Erythroblast (primary cell): ENCODE results near the gene GRPEL2.

Experiments used
- GATA1 ChIP-seq: IDR thresholded peaks from 2 replicates; pipeline ENCODE4 v1.6.1; 2011; ENCODE audit warnings: low read depth, mild to moderate bottlenecking, control low read depth, low read length, moderate library complexity
- POLR2A ChIP-seq: IDR thresholded peaks from 2 replicates; pipeline ENCODE4 v1.6.1; 2011; ENCODE audit warnings: mild to moderate bottlenecking, low read length

- TF ChIP-seq POLR2A (no peak), GATA1 (no peak)
Measured at GRCh38 chr5:149372076-149372795, 26.9 kb downstream of the GRPEL2 start.
